ENCODE results near the gene MUC5B.

DNA sequence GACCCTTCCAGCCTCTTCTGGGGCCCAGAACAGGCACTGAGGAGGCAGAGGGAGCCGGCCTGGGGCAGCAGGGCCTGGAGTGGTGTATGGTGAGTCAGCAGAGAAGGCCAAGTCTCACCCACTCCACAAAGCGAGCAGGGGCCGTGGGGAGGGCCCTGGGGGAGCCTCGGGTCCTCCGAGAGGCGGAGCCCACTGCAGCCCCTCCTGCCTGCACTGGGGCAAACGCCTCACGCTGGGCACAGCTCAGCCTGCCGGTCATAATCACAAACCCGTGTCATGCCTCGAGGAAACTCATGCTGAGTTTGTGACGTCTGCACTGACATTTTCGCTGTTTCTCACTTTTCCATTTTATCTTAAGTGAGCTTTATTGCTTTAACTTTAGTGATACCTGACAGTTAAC is 48.1 kb downstream of the MUC5B start:
- TF ChIP-seq POLR2A (IDR thresholded peaks at IDR 0.05; ENCODE audit: low read depth, low read length) (no peak), CTCF (IDR thresholded peaks at IDR 0.05; ENCODE audit: extremely low read depth in 1 of 2, insufficient read depth in 1 of 2, low read depth in 1 of 2, low read length in 2 of 2) (no peak)

Measured in endothelial cell of umbilical vein (primary cell).